Coronary artery (tissue), 2 donors: ENCODE measurements around the gene HNRNPH1.

Source experiments
- DNase-seq: peaks from one replicate; pipeline ENCODE4 v3.0.0-alpha.2; 2017; ENCODE audit warnings: low spot score
- H3K27ac ChIP-seq, 2 donors: fragments of 200-600 bp; sonication (generic); one replicate each; pipeline ENCODE4 v1.5.1; 2016 to 2019
- H3K4me3 ChIP-seq: fragments of 200-600 bp; sonication (generic); 2 replicates; pipeline ENCODE4 v1.5.1; 2016; ENCODE audit warnings: mild to moderate bottlenecking, moderate library complexity
- CTCF ChIP-seq: fragments of 200-600 bp; sonication (generic); IDR thresholded peaks from one replicate; pipeline ENCODE4 v1.5.1; 2019; ENCODE audit warnings: antibody characterized with exemption

Gene HNRNPH1

GRCh38 chr5:179577286-179577960, 46.0 kb downstream of the HNRNPH1 start:
- H3K27ac ChIP-seq, result no peak overlapping the region
- DNase-seq, result no peak
- no peak for TF ChIP-seq CTCF
- H3K4me3 ChIP-seq, result no peak overlapping the region

GRCh38 chr5:179572386-179572785, 51.1 kb downstream of the HNRNPH1 start:
- DNase-seq, result no peak
- Histone ChIP-seq H3K4me3 (no peak overlapping the region), H3K27ac (no peak overlapping the region)
- TF ChIP-seq CTCF, result no peak

GRCh38 chr5:179568721-179569120, 54.8 kb downstream of the HNRNPH1 start:
- H3K27ac ChIP-seq, result peak overlapping the region in 1 of 2 donors; percentile 6
- no peak for DNase-seq
- TF ChIP-seq CTCF, result no peak
- H3K4me3 ChIP-seq, result no peak overlapping the region

- no peak for TF ChIP-seq CTCF
- no peak for DNase-seq
- Histone ChIP-seq H3K4me3 (no peak overlapping the region), H3K27ac (no peak overlapping the region)
Measured at GRCh38 chr5:179564526-179564925, 58.9 kb downstream of the HNRNPH1 start.
